Stimulated activated CD4-positive, alpha-beta T cell treated with anti-CD3 and anti-CD28 coated beads, Interleukin-4, amount 100 ng/mL, for 4 hours (primary cell): ENCODE data around the gene SCN1A.
"Not testable (repeated sequence)": the region's sequence is repeated elsewhere in the genome, so short reads cannot be mapped to it uniquely, and the experiment has no call there.

Experiments
- DNase-seq, 2 experiments: peaks; one replicate each; pipeline ENCODE4 v3.0.0-alpha.2; 2020

The SCN1A gene

GRCh38 chr2:166134252-166135151 is 6.7 kb upstream of the SCN1A start:
- DNase-seq = no peak

GRCh38 chr2:166133653-166134052 is 5.8 kb upstream of the SCN1A start:
- DNase-seq = no peak

DNA sequence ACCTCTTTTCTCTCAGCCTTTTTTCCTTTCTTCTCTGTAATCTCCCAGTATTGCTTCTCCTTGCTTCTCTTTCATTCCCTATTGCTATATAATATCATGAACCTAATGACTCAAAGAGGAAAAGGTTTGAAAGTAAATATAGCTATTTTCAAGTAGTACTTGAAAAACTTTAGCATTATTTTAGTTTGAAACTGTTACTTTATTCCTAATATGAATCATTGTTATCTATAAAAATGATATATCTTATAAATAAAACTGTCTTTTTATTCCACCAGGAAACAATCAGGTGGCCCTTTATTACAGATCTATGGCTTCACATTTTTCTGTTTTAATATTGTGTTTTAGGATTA is 311 bp upstream of the SCN1A start:
- no peak for DNase-seq

GRCh38 chr2:166126007-166126639 is 1.7 kb downstream of the SCN1A start:
- no peak for DNase-seq

GRCh38 chr2:166125557-166125956 is 2.3 kb downstream of the SCN1A start:
- no peak for DNase-seq

GRCh38 chr2:166118180-166118579 is 9.6 kb downstream of the SCN1A start:
- DNase-seq = no peak

- no peak for DNase-seq
Observed at GRCh38 chr2:166117491-166117890, 10.3 kb downstream of the SCN1A start.

DNA sequence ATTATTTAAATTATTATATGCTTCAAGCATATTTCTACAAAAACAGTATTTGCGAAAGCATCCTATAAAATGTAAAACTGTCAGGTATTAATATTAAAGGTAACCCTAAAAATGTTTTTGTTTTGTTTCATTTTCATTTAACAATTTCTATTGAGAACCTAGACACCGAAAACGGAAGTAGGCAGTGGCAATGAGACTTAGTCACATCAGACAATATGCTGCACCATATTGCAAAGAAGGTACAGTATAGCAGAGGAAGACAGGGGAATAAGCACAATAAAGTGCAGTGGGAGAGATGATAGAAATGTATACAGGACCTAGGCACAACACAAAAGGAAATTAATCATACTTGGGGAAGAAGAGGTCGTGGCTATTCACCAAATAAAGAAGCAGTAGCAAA is 12.2 kb downstream of the SCN1A start:
- DNase-seq = no peak

GRCh38 chr2:166112193-166112605 is 15.6 kb downstream of the SCN1A start:
- no peak for DNase-seq

GRCh38 chr2:166106431-166107015 is 21.3 kb downstream of the SCN1A start:
- no peak for DNase-seq

GRCh38 chr2:166104773-166105172 is 23.0 kb downstream of the SCN1A start:
- no peak for DNase-seq

GRCh38 chr2:166104084-166104483 is 23.7 kb downstream of the SCN1A start:
- no peak for DNase-seq

- DNase-seq = not testable (repeated sequence)
Observed at GRCh38 chr2:166103277-166103676, 24.5 kb downstream of the SCN1A start.

DNA sequence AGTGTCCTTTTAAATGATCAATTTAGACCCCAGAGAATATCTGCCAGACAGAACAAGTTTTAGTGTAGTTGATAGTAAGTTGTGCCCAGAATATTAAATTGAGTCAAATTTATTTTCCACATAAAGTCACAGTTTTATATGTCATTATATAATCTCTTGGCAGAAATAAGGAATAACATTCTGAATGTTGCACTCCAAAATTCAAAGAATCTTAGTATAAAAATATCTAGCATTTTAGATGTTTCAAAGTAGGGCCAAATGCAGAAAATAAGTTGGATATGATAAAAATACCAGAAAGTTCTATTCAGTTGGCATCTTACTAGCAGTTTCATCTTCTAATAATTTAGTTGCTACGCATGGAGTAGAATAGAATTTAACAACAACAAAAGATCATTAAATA is 33.5 kb downstream of the SCN1A start:
- DNase-seq = no peak

DNA sequence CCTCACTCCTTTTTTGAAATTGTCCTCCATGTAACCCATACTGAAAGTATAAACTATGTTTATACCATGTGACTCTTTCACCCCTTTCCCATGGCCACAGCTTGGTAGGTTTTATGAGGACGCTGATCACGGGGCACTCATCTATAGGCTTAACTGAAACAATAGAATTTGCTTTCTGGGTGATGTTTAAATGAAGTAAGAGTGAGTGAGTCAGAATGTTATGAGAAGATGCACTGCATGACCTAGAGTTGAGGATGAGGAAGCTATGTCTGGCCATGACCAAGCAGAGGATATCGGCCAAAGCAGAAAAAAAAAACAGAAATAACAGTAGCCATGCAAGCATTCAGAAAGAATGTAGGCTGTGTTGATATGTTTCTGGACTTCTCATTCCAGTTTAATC is 34.9 kb downstream of the SCN1A start:
- no peak for DNase-seq

- DNase-seq = no peak
Observed at GRCh38 chr2:166091439-166091838, 36.4 kb downstream of the SCN1A start.

- no peak for DNase-seq
Observed at GRCh38 chr2:166090908-166091307, 36.9 kb downstream of the SCN1A start.

GRCh38 chr2:166090346-166090745 is 37.5 kb downstream of the SCN1A start:
- DNase-seq = no peak

DNA sequence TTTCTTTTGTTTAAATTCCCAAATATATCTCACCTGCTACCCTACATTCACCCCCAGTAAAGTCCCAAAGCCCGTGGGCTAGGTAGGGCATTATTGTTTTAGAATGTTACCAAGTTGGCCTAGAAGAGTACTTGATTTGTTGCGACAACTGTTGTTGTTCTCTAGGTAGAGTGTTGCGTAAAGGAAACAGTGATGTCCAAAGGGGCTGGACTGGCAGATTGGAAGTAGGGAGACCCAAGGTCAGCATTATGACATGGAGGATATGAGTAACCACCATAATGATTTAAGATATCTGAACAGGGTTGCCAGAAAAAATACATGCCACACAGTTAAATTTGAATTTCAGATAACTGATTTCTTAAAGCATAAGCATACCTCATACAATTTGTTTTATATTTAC is 39.2 kb downstream of the SCN1A start:
- no peak for DNase-seq

GRCh38 chr2:166084301-166084700 is 43.5 kb downstream of the SCN1A start:
- no peak for DNase-seq

DNA sequence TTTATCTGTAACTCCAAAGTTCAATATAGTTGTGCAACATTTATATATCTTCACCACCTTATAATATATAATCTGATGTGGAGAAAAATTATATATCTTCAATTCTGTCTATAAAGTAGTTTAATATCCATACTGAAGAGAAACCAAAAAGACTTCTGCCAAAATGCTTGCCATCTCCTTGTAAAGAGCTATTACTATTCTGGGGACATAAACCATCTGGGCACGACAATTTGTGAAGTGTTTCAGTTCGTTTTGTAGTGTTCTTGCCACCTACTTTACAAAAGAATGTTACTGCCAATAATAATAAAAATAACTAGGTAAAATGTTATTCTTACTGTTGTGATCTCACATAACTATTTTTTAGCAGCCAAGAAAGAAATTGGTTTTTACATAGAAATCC is 45.1 kb downstream of the SCN1A start:
- DNase-seq = no peak

- DNase-seq = no peak
Observed at GRCh38 chr2:166081852-166082251, 46.0 kb downstream of the SCN1A start.

DNA sequence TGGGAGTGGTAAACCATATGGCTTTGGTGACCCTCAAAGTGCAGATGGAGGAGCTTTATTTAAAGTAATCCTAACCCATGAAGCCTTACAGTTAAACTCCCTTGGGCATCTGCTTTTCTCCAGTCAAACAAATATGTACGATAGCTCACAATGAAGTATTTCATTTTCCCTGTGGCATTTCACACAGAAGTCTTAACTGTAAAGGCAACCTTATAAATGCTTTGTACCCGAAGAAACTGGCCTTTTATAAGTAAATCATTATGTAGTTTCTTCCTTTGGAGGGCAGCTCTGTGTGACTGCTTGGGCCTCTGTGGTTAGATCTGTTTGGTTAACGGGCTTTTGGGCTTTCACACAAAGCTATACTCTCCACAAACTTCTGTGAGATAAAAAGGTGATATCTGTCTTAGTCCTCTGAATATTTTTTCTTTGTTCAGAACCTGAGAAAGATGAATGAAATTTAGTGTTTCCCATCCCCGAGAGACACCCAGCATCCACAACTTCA is 46.6 kb downstream of the SCN1A start:
- no peak for DNase-seq

DNA sequence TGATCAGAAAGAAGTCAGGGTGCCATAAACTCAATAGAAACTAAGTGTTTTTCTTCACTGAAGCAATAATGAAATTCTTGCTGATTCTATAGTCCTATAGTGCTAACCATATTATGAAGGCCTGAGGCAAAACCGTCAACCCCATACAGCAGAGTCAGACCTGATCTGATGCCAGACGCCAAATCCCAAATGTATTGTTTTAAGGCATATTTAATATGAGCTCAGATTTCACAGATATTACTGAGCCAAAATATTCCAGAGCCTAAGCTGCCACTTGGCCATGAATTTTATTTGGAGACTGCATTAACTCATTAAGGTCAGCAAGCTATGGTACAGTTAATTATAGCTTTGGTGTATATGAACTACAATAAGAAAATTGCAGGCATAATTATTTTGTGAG is 53.4 kb downstream of the SCN1A start:
- DNase-seq = no peak
